GM10266 (cell line): ENCODE results near the gene ETV6.

Source experiments
- DNase-seq: peaks from one replicate; pipeline ENCODE4 v3.0.0; 2012; ENCODE audit errors: extremely low spot score
- CTCF ChIP-seq: IDR thresholded peaks from 2 replicates; pipeline ENCODE4 v1.5.1; 2012; ENCODE audit warnings: mild to moderate bottlenecking, low read depth; ENCODE audit not compliant: control insufficient read depth, insufficient read depth; ENCODE audit errors: missing control alignments

The ETV6 gene

GRCh38 chr12:11685716-11686115, 36.2 kb downstream of the ETV6 start:
- no peak for TF ChIP-seq CTCF
- no peak for DNase-seq

GRCh38 chr12:11686120-11686519, 36.6 kb downstream of the ETV6 start:
- TF ChIP-seq CTCF: no peak
- DNase-seq: no peak

GRCh38 chr12:11687528-11687927, 38.1 kb downstream of the ETV6 start:
- DNase-seq: no peak
- TF ChIP-seq CTCF: no peak

GRCh38 chr12:11688379-11688778, 38.9 kb downstream of the ETV6 start:
- no peak for TF ChIP-seq CTCF
- no peak for DNase-seq

- TF ChIP-seq CTCF: no peak
- DNase-seq: no peak
Observed at GRCh38 chr12:11688831-11689230, 39.4 kb downstream of the ETV6 start.

- no peak for TF ChIP-seq CTCF
- DNase-seq: no peak
Observed at GRCh38 chr12:11689591-11690186, 40.2 kb downstream of the ETV6 start.

GRCh38 chr12:11693067-11693466, 43.6 kb downstream of the ETV6 start:
- DNase-seq: no peak
- TF ChIP-seq CTCF: no peak
